Activated B cell treated with CpG ODN at 0.5 μM for 24 hours (primary cell): ENCODE data around the gene ADD2. TPM values are rescaled to one million over a fixed set of nuclear protein-coding genes. Genes with fewer than 3 reads are reported as not detected.

Source experiments
- ATAC-seq: fragments of 200-7000 bp; cut with Tn5 transposase; one replicate; pipeline ENCODE4 v1.10.0; 2021; ENCODE audit warnings: low read depth, mild to moderate bottlenecking, moderate library complexity
- CTCF ChIA-PET: fragments of 350-600 bp; sonication (Branson Sonifier 250); formaldehyde crosslinking; loops from one replicate; lab custom pipeline; 2021; ENCODE audit warnings: antibody characterized with exemption; lab: Charles Lee
- POLR2A ChIA-PET: fragments of 350-600 bp; sonication (Branson Sonifier 250); formaldehyde crosslinking; loops from one replicate; lab custom pipeline; 2021; ENCODE audit warnings: antibody characterized with exemption; lab: Charles Lee
- DNase-seq: peaks from one replicate; pipeline ENCODE4 v3.0.0; 2022
- H3K27ac Mint-ChIP-seq: one replicate; pipeline ENCODE4 v1.8.0; 2020; ENCODE audit warnings: mixed read lengths
- H3K27me3 Mint-ChIP-seq: one replicate; pipeline ENCODE4 v1.8.0; 2021; ENCODE audit warnings: mixed read lengths
- H3K36me3 Mint-ChIP-seq: one replicate; pipeline ENCODE4 v1.8.0; 2021; ENCODE audit warnings: low read depth, mixed read lengths
- H3K4me1 Mint-ChIP-seq: one replicate; pipeline ENCODE4 v1.8.0; 2021; ENCODE audit warnings: mixed read lengths
- H3K4me3 Mint-ChIP-seq: one replicate; pipeline ENCODE4 v1.8.0; 2020; ENCODE audit warnings: mild to moderate bottlenecking, mixed read lengths
- H3K9me3 Mint-ChIP-seq: one replicate; pipeline ENCODE4 v1.8.0; 2020; ENCODE audit warnings: mixed read lengths
- intact Hi-C: fragments of 100-400 bp; cut with micrococcal nuclease; formaldehyde crosslinking; loops from one replicate; pipeline ENCODE4 v1.15.1; 2024
- total RNA-seq: library from RNA; stranded (reverse); gene quantifications from 2 replicates; pipeline ENCODE4 v1.2.3, GENCODE V29; 2022
- TF ChIP-seq, protein P1 (sequence below): fragments of 200-600 bp; IDR thresholded peaks from one replicate; pipeline ENCODE4 v1.8.0; 2022; ENCODE audit warnings: antibody characterized with exemption, mild to moderate bottlenecking

ADD2 gene
- total RNA-seq, 1 donor from 2014 or later, result 12.5 TPM

DNA sequence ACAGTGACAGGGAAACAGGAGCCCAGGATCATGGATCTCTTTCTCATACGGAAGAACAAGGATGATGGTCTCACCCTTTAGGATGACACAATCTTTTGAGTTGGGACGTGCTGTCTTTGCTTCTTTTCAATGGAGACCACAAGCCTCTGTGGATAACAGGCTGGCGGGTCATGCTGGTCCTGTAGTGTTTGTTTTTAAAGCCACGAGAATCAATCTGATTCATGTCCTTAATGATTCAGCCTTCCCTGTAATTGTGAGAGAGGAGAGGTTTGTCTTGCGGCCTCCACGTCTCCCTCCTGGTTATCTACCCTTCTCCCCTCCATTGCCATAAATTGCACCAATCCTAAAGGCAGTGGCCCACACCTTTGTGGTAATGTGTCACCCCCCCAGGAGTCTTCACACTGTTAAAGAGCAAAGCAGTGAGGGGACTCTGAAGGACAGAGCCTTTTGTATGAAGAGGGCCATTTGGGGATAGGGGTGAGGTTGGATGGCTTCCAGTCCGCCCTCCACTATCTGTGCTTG is 126.7 kb downstream of the ADD2 start:
- TF ChIP-seq, protein P1, sequence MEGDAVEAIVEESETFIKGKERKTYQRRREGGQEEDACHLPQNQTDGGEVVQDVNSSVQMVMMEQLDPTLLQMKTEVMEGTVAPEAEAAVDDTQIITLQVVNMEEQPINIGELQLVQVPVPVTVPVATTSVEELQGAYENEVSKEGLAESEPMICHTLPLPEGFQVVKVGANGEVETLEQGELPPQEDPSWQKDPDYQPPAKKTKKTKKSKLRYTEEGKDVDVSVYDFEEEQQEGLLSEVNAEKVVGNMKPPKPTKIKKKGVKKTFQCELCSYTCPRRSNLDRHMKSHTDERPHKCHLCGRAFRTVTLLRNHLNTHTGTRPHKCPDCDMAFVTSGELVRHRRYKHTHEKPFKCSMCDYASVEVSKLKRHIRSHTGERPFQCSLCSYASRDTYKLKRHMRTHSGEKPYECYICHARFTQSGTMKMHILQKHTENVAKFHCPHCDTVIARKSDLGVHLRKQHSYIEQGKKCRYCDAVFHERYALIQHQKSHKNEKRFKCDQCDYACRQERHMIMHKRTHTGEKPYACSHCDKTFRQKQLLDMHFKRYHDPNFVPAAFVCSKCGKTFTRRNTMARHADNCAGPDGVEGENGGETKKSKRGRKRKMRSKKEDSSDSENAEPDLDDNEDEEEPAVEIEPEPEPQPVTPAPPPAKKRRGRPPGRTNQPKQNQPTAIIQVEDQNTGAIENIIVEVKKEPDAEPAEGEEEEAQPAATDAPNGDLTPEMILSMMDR, result no peak
- H3K4me1 Mint-ChIP-seq, result no peaks in the 10 kb centered on the region
- H3K27ac Mint-ChIP-seq, result no peak overlapping the region
- peaks cover 3% of the 10 kb centered on the region for H3K27me3 Mint-ChIP-seq
- H3K4me3 Mint-ChIP-seq, result no peak overlapping the region
- CTCF ChIA-PET, result no interaction called here
- DNase-seq (no peak), ATAC-seq (no peak)
- POLR2A ChIA-PET, result no interaction called here
- peaks cover 5% of the 10 kb centered on the region for H3K9me3 Mint-ChIP-seq
- intact Hi-C loops, result loop anchor here (10.0 kb wide), 1 partner anchor 727 kb away; the partner anchor contains the start of gene MXD1
- H3K36me3 Mint-ChIP-seq, result no peaks in the 10 kb centered on the region

DNA sequence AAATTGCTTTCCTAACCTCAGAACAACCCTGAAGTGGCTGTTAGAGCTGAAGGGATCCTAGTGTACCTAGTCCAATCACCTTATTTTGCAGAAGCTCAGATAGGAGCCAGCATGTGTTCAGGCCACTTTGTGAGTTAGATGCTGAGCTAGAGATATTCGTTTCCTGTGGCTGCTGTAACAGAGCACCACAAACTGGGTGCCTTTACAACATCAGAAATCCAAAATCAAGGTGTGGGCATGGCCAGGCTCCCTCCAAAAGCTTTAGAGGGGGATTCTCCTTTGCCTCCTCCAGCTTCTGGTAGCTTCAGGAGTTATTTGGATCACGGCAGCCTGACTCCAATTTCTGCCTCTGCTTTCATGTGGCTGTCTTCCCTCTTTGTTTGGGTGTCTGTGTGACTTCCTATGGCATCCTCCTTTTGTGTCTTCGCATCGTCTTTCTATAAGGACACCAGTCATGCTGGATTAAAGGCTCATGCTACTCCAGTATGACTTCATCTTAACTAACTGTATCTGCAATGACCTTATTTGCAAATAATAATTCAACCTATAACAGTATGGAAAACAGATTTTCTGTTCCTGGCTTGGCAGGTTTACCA is 128.1 kb downstream of the ADD2 start:
- DNase-seq, result no peak
- ChIA-PET CTCF (no interaction called here), POLR2A (interaction anchor here (0.7 kb wide), 1 partner anchor 22 kb away, joined by 8 read pairs; no protein-coding TSS in a partner anchor)
- H3K9me3 Mint-ChIP-seq, result peaks cover 5% of the 10 kb centered on the region
- no peak overlapping the region for H3K27ac Mint-ChIP-seq
- TF ChIP-seq, protein P1, result no peak
- no peak overlapping the region for H3K4me3 Mint-ChIP-seq
- no peak for ATAC-seq
- H3K27me3 Mint-ChIP-seq, result peaks cover 3% of the 10 kb centered on the region
- no peaks in the 10 kb centered on the region for H3K36me3 Mint-ChIP-seq
- intact Hi-C loops, result loop anchor here (10.0 kb wide), 1 partner anchor 725 kb away; the partner anchor contains the start of gene MXD1
- no peaks in the 10 kb centered on the region for H3K4me1 Mint-ChIP-seq

DNA sequence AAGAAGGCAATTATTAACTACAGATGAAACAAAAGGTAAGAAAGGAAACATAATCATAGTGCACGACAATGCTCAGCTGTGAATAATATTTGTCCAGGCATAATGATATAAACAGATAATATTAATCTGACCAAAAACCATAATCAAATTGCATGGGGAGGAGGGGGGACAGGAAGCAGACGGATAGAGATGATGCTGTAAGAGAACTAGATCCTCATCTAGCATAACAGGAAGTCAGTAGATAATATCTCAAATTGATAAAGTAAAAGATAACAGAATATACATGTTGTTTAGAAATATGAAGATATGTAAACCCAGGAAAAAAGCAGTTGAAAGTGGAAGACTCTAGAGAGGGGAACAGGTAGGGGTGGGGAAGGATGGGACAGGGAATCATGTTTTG is 129.4 kb downstream of the ADD2 start:
- TF ChIP-seq, protein P1, result no peak
- Mint-ChIP-seq H3K27me3 (peaks cover 8% of the 10 kb centered on the region), H3K27ac (no peak overlapping the region), H3K36me3 (no peaks in the 10 kb centered on the region), H3K4me3 (no peak overlapping the region), H3K9me3 (peaks cover 8% of the 10 kb centered on the region), H3K4me1 (no peaks in the 10 kb centered on the region)
- ATAC-seq (no peak), DNase-seq (no peak)
- ChIA-PET CTCF (no interaction called here), POLR2A (no interaction called here)
- intact Hi-C loops, result no loop called here

DNA sequence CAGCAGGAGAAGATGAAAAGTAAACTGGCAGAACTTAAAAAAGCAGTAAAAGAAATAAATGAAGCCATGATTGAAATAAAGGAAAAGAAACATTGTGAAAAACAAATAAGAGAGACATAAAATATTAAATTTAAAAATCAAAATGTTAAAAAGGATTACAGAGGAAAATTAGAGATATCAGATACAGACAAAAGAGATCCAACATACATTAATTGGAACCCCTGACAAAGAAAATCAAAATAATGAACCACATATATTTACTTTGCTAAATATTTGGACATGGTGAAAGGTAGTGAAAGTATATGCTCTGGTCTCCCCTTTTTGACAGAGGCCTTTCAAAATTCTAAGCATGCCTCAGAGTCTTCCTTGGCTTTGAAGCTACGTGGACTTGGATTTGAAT is 134.5 kb downstream of the ADD2 start:
- H3K4me3 Mint-ChIP-seq, result no peak overlapping the region
- DNase-seq (no peak), ATAC-seq (no peak)
- ChIA-PET CTCF (no interaction called here), POLR2A (no interaction called here)
- intact Hi-C loops, result no loop called here
- TF ChIP-seq, protein P1, result no peak
- H3K9me3 Mint-ChIP-seq, result peaks cover 11% of the 10 kb centered on the region
- peaks cover 17% of the 10 kb centered on the region for H3K27me3 Mint-ChIP-seq
- no peaks in the 10 kb centered on the region for H3K4me1 Mint-ChIP-seq
- H3K36me3 Mint-ChIP-seq, result no peaks in the 10 kb centered on the region
- no peak overlapping the region for H3K27ac Mint-ChIP-seq

DNA sequence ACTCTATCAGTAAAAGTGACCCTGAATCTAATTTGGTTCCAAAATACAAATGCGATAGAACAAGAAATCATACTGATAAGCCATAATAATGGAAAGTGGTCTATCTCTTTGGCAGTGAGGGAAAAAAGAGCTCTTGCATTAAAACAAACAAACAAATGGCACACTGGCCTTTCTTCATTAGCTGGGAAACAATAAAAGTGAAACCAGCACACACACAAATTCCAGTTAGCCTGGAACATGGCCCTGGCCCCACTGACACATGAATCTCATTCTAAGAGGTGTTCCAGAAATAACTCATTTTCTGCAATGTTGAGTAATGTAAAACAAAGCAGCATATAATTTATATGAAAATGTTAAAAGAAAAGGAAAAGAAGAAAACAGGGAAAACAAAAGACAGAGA is 135.0 kb downstream of the ADD2 start:
- intact Hi-C loops, result no loop called here
- Mint-ChIP-seq H3K4me1 (no peaks in the 10 kb centered on the region), H3K9me3 (peaks cover 9% of the 10 kb centered on the region), H3K4me3 (no peak overlapping the region), H3K27ac (no peak overlapping the region), H3K36me3 (no peaks in the 10 kb centered on the region), H3K27me3 (peaks cover 17% of the 10 kb centered on the region)
- CTCF ChIA-PET, result no interaction called here
- POLR2A ChIA-PET, result no interaction called here
- no peak for DNase-seq
- TF ChIP-seq, protein P1, result no peak
- ATAC-seq, result no peak
